ENCODE results near the gene PLB1. TPM values are rescaled to one million over a fixed set of nuclear protein-coding genes. Genes with fewer than 3 reads are reported as not detected.

PLB1 gene, protein sequence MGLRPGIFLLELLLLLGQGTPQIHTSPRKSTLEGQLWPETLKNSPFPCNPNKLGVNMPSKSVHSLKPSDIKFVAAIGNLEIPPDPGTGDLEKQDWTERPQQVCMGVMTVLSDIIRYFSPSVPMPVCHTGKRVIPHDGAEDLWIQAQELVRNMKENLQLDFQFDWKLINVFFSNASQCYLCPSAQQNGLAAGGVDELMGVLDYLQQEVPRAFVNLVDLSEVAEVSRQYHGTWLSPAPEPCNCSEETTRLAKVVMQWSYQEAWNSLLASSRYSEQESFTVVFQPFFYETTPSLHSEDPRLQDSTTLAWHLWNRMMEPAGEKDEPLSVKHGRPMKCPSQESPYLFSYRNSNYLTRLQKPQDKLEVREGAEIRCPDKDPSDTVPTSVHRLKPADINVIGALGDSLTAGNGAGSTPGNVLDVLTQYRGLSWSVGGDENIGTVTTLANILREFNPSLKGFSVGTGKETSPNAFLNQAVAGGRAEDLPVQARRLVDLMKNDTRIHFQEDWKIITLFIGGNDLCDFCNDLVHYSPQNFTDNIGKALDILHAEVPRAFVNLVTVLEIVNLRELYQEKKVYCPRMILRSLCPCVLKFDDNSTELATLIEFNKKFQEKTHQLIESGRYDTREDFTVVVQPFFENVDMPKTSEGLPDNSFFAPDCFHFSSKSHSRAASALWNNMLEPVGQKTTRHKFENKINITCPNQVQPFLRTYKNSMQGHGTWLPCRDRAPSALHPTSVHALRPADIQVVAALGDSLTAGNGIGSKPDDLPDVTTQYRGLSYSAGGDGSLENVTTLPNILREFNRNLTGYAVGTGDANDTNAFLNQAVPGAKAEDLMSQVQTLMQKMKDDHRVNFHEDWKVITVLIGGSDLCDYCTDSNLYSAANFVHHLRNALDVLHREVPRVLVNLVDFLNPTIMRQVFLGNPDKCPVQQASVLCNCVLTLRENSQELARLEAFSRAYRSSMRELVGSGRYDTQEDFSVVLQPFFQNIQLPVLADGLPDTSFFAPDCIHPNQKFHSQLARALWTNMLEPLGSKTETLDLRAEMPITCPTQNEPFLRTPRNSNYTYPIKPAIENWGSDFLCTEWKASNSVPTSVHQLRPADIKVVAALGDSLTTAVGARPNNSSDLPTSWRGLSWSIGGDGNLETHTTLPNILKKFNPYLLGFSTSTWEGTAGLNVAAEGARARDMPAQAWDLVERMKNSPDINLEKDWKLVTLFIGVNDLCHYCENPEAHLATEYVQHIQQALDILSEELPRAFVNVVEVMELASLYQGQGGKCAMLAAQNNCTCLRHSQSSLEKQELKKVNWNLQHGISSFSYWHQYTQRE (N-terminal part only)
- 0.20 and 0.33 TPM in 2 replicates for total RNA-seq

DNA sequence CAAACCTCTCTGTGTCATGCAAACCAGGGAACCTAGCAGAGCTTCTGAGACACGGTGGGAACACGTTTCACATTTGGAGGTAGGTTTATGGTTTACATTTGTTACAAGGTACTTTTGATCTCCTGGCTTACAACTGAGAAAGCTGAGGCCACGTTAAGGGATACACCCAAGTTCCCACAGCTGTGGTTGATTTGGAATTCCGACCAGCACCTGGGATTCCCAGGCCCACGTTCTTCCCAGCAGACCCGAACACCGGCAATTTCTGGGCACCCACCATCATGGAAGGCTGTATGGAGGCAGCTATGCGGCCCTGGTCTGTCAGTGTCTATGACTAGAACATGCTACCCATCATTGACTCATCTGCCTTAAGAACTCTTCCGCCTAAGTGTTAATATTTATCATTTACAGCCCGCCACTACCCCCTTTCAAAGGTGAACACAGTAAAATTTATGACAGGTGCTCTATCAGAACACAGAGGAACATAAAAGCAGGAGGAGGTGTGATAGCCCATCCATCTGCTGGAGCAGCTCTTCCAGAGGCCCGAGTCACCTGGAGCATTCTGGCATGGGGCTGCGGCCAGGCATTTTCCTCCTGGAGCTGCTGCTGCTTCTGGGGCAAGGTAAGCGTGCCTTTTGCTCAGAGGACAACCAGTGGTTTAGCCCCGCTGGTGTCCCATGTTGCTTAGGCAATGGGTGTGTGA is at the start of gene PLB1:
Gene PLB1 (plus strand): TSS at position 510 of the 700 bp plus-strand sequence. CDS start 55 bp downstream, at position 565.

Other genes starting within 250 kb of the PLB1 start
- 54.4 and 58.7 TPM in 2 replicates for gene FOSL2, start 103.2 kb upstream of the PLB1 start, total RNA-seq

Measured in mammary microvascular endothelial cell (primary cell).